Mammary epithelial cell (primary cell): Measurements from ENCODE around the gene JHY.

ENCODE experiments used
- EZH2 ChIP-seq: IDR thresholded peaks from 2 replicates; pipeline ENCODE4 v1.6.1; 2012; ENCODE audit warnings: low read length, inconsistent platforms, borderline replicate concordance
- TF ChIP-seq, protein P1 (sequence below), 2 donors: IDR thresholded peaks in 1 of 2; conservative IDR thresholded peaks in 1 of 2; 2 replicates each; pipeline ENCODE4 v1.5.1; 2011 to 2012; ENCODE audit warnings: inconsistent platforms in 2 of 2, low read length in 2 of 2, mild to moderate bottlenecking in 2 of 2, control low read depth in 1 of 2, low read depth in 1 of 2; ENCODE audit not compliant: insufficient read depth in 1 of 2; ENCODE audit errors: extremely low read depth in 1 of 2

GRCh38 chr11:122917311-122917710, 34.8 kb downstream of the JHY start:
- TF ChIP-seq, protein P1, sequence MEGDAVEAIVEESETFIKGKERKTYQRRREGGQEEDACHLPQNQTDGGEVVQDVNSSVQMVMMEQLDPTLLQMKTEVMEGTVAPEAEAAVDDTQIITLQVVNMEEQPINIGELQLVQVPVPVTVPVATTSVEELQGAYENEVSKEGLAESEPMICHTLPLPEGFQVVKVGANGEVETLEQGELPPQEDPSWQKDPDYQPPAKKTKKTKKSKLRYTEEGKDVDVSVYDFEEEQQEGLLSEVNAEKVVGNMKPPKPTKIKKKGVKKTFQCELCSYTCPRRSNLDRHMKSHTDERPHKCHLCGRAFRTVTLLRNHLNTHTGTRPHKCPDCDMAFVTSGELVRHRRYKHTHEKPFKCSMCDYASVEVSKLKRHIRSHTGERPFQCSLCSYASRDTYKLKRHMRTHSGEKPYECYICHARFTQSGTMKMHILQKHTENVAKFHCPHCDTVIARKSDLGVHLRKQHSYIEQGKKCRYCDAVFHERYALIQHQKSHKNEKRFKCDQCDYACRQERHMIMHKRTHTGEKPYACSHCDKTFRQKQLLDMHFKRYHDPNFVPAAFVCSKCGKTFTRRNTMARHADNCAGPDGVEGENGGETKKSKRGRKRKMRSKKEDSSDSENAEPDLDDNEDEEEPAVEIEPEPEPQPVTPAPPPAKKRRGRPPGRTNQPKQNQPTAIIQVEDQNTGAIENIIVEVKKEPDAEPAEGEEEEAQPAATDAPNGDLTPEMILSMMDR (conservative IDR thresholded peaks at IDR 0.05 in 1 of 2, IDR thresholded peaks at IDR 0.05 in 1 of 2; ENCODE audit: extremely low read depth in 1 of 2, insufficient read depth in 1 of 2, low read depth in 1 of 2, low read length in 2 of 2): no peak
- no peak for TF ChIP-seq EZH2
